ENCODE results near the gene ZNF598.
A peak's percentile ranks its signal among the peaks of the same experiment; 100 is the strongest.

Gene ZNF598

GRCh38 chr16:2053211-2053610 lies 43.6 kb upstream of the ZNF598 start:
- H3K27ac ChIP-seq = no peak overlapping the region
- TF ChIP-seq FOXP2 (optimal IDR thresholded peaks at IDR 0.05; ENCODE audit: control extremely low read depth, extremely low read length, insufficient read depth) = no peak
- TF ChIP-seq POLR2AphosphoS5 (IDR thresholded peaks at IDR 0.05; ENCODE audit: borderline replicate concordance, low read depth, low read length) = no peak
- TF ChIP-seq EZH2 (IDR thresholded peaks at IDR 0.05) = no peak

GRCh38 chr16:2048116-2048543 lies 38.5 kb upstream of the ZNF598 start:
- H3K27ac ChIP-seq = no peak overlapping the region
- no peaks in the 10 kb centered on the region for H3K9me3 ChIP-seq (ENCODE audit: low read depth, low read length)
- peak overlapping the region; percentile 81 for H3K9ac ChIP-seq (ENCODE audit: insufficient read length)
- TF ChIP-seq FOXP2 (optimal IDR thresholded peaks at IDR 0.05; ENCODE audit: control extremely low read depth, extremely low read length, insufficient read depth) (no peak), EZH2 (IDR thresholded peaks at IDR 0.05) (no peak), POLR2AphosphoS5 (IDR thresholded peaks at IDR 0.05; ENCODE audit: borderline replicate concordance, low read depth, low read length) (no peak)
- no peak for DNase-seq (ENCODE audit: low read depth, low spot score)
- H3K36me3 ChIP-seq (ENCODE audit: insufficient read depth, low read length) = peaks cover 7% of the 10 kb centered on the region; the same call in 1 of the 2 replicates
- H3K4me3 ChIP-seq = peak overlapping the region; percentile 88

More at GRCh38 chr16:2053211-2053610, 43.6 kb upstream of the ZNF598 start:
- Histone ChIP-seq H3K9ac (ENCODE audit: insufficient read length) (no peak overlapping the region), H3K4me3 (no peak overlapping the region), H3K36me3 (ENCODE audit: insufficient read depth, low read length) (peaks cover 7% of the 10 kb centered on the region; the same call in 1 of the 2 replicates), H3K9me3 (ENCODE audit: low read depth, low read length) (no peaks in the 10 kb centered on the region)
- DNase-seq (ENCODE audit: low read depth, low spot score) = no peak

GRCh38 chr16:2047330-2048115 lies 37.9 kb upstream of the ZNF598 start, which contains the start of the genes NTHL1 and TSC2:
Gene NTHL1, minus strand, starts transcription at chr16:2047834. Its CDS starts 11 bp downstream, at chr16:2047823.
Gene TSC2, plus strand, starts transcription at chr16:2047985. Its CDS starts 631 bp downstream, at chr16:2048616.
- Histone ChIP-seq H3K9ac (ENCODE audit: insufficient read length) (peak within 1 kb of the TSS; percentile 81), H3K36me3 (ENCODE audit: insufficient read depth, low read length) (peaks cover 7% of the 10 kb centered on the region; the same call in 1 of the 2 replicates), H3K27ac (no peak within 1 kb of the TSS), H3K9me3 (ENCODE audit: low read depth, low read length) (no peaks in the 10 kb centered on the region), H3K4me3 (peak within 1 kb of the TSS; percentile 88)
- DNase-seq (ENCODE audit: low read depth, low spot score) = no peak
- TF ChIP-seq EZH2 (IDR thresholded peaks at IDR 0.05) (no peak), FOXP2 (optimal IDR thresholded peaks at IDR 0.05; ENCODE audit: control extremely low read depth, extremely low read length, insufficient read depth) (no peak), POLR2AphosphoS5 (IDR thresholded peaks at IDR 0.05; ENCODE audit: borderline replicate concordance, low read depth, low read length) (peak; percentile 69; the same call in 1 of the 2 replicates)

GRCh38 chr16:2046893-2047329 lies 37.3 kb upstream of the ZNF598 start:
- Histone ChIP-seq H3K9me3 (ENCODE audit: low read depth, low read length) (no peaks in the 10 kb centered on the region), H3K9ac (ENCODE audit: insufficient read length) (peak overlapping the region; percentile 80), H3K27ac (no peak overlapping the region), H3K36me3 (ENCODE audit: insufficient read depth, low read length) (peaks cover 7% of the 10 kb centered on the region; the same call in 1 of the 2 replicates), H3K4me3 (peak overlapping the region; percentile 88)
- no peak for DNase-seq (ENCODE audit: low read depth, low spot score)
- no peak for TF ChIP-seq EZH2 (IDR thresholded peaks at IDR 0.05)
- TF ChIP-seq POLR2AphosphoS5 (IDR thresholded peaks at IDR 0.05; ENCODE audit: borderline replicate concordance, low read depth, low read length) = no peak
- no peak for TF ChIP-seq FOXP2 (optimal IDR thresholded peaks at IDR 0.05; ENCODE audit: control extremely low read depth, extremely low read length, insufficient read depth)

GRCh38 chr16:2045965-2046892 lies 36.6 kb upstream of the ZNF598 start:
- Histone ChIP-seq H3K36me3 (ENCODE audit: insufficient read depth, low read length) (peaks cover 5% of the 10 kb centered on the region; the same call in 1 of the 2 replicates), H3K4me3 (peak overlapping the region; percentile 88), H3K27ac (no peak overlapping the region), H3K9ac (ENCODE audit: insufficient read length) (peak overlapping the region; percentile 80), H3K9me3 (ENCODE audit: low read depth, low read length) (no peaks in the 10 kb centered on the region)
- TF ChIP-seq EZH2 (IDR thresholded peaks at IDR 0.05) (no peak), FOXP2 (optimal IDR thresholded peaks at IDR 0.05; ENCODE audit: control extremely low read depth, extremely low read length, insufficient read depth) (no peak), POLR2AphosphoS5 (IDR thresholded peaks at IDR 0.05; ENCODE audit: borderline replicate concordance, low read depth, low read length) (no peak)
- no peak for DNase-seq (ENCODE audit: low read depth, low spot score)

- H3K9ac ChIP-seq (ENCODE audit: insufficient read length) = no peak overlapping the region
- H3K9me3 ChIP-seq (ENCODE audit: low read depth, low read length) = no peaks in the 10 kb centered on the region
- no peak overlapping the region for H3K27ac ChIP-seq
- no peak for DNase-seq (ENCODE audit: low read depth, low spot score)
- no peaks in the 10 kb centered on the region for H3K36me3 ChIP-seq (ENCODE audit: insufficient read depth, low read length)
- H3K4me3 ChIP-seq = no peak overlapping the region
- TF ChIP-seq FOXP2 (optimal IDR thresholded peaks at IDR 0.05; ENCODE audit: control extremely low read depth, extremely low read length, insufficient read depth) (no peak), EZH2 (IDR thresholded peaks at IDR 0.05) (no peak), POLR2AphosphoS5 (IDR thresholded peaks at IDR 0.05; ENCODE audit: borderline replicate concordance, low read depth, low read length) (no peak)
These were observed 34.9 kb upstream of the ZNF598 start for GRCh38 chr16:2044541-2044940.

GRCh38 chr16:2043667-2044451 lies 34.2 kb upstream of the ZNF598 start:
- TF ChIP-seq POLR2AphosphoS5 (IDR thresholded peaks at IDR 0.05; ENCODE audit: borderline replicate concordance, low read depth, low read length) (no peak), FOXP2 (optimal IDR thresholded peaks at IDR 0.05; ENCODE audit: control extremely low read depth, extremely low read length, insufficient read depth) (no peak), EZH2 (IDR thresholded peaks at IDR 0.05) (no peak)
- Histone ChIP-seq H3K9ac (ENCODE audit: insufficient read length) (no peak overlapping the region), H3K27ac (peak overlapping the region; percentile 54; the same call in 1 of the 2 replicates), H3K4me3 (no peak overlapping the region), H3K36me3 (ENCODE audit: insufficient read depth, low read length) (no peaks in the 10 kb centered on the region), H3K9me3 (ENCODE audit: low read depth, low read length) (no peaks in the 10 kb centered on the region)
- no peak for DNase-seq (ENCODE audit: low read depth, low spot score)

All from SK-N-MC (cell line).